AG09319 (cell line): ENCODE results near the gene HOTAIR.

ENCODE experiments used
- DNase-seq: peaks from one replicate; pipeline ENCODE4 v3.0.0-alpha.2; 2010; ENCODE audit warnings: low read depth; ENCODE audit errors: extremely low read depth
- TF ChIP-seq, protein P1 (sequence below): IDR thresholded peaks from 2 replicates; pipeline ENCODE4 v1.5.1; 2011; ENCODE audit warnings: low read depth, mild to moderate bottlenecking, inconsistent platforms, low read length, moderate library complexity

HOTAIR gene

DNA sequence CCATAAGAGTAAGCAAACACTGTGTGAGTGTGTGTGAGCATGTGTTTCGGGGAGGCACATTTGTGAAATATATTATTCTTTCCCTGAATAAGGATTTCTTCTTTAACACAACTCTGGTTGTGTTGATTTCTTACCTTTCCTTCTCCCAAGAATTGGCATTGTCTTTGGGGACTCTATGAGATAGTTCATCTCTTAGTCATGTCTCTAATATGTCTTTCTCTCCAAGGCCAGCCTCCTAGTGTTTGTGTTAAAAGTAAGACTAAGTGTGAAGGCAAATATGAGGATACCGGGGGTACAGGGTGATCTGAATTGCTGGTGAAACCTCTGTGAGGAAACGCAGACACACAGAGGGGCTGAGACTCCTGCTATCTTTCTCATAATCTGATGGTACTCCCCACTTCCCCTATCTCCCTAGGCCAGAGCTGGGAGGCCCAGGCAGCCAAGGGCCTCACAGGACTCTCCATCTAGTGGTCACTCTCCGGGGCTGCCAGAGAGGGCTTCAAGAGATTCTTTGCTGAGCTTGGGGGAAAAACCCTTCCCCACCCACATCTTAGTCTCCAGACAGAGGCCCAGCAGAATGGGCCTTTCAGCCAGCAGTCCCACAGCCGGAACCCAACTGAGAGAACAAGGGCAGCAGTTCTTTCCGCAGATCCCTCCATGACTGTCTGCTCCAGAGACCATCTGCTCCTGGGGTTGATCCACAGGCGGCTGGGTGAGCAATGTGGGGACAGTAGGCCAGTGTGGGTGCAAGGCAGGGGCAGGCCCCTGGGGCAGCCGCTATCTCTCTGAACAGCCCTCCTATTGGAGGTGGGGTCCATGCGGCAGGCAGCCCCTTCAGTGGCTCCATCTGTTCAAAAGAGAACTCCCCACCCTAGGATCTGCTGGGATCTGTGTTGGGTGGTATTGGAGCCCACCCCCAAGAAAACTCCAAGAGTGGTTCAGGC, 25.8 kb downstream of the HOTAIR start:
- TF ChIP-seq, protein P1, sequence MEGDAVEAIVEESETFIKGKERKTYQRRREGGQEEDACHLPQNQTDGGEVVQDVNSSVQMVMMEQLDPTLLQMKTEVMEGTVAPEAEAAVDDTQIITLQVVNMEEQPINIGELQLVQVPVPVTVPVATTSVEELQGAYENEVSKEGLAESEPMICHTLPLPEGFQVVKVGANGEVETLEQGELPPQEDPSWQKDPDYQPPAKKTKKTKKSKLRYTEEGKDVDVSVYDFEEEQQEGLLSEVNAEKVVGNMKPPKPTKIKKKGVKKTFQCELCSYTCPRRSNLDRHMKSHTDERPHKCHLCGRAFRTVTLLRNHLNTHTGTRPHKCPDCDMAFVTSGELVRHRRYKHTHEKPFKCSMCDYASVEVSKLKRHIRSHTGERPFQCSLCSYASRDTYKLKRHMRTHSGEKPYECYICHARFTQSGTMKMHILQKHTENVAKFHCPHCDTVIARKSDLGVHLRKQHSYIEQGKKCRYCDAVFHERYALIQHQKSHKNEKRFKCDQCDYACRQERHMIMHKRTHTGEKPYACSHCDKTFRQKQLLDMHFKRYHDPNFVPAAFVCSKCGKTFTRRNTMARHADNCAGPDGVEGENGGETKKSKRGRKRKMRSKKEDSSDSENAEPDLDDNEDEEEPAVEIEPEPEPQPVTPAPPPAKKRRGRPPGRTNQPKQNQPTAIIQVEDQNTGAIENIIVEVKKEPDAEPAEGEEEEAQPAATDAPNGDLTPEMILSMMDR: no peak
- DNase-seq: no peak

GRCh38 chr12:53947743-53948142, 27.0 kb downstream of the HOTAIR start:
- no peak for DNase-seq
- TF ChIP-seq, protein P1: no peak

GRCh38 chr12:53944907-53945847, 29.6 kb downstream of the HOTAIR start:
- TF ChIP-seq, protein P1: no peak
- no peak for DNase-seq

DNA sequence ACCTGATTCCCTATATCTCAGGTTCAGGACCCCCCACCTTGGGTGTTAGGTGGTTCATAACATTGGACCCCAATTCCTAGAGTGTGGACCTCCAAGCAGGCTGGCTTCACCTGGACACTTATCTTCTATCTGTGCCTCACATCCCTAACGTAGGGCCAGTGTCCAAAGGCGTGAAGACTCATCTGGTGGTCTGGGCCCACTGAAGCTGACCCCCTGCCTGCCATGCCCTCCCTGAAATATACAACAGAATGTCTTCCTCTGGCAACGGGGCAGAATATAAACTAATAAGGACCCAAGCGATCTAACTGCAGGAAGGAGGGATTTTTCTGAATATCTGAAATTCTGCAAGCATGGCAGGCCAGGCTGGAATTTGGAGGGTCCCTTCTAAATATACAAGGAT, 30.5 kb downstream of the HOTAIR start:
- TF ChIP-seq, protein P1: no peak
- DNase-seq: no peak

DNA sequence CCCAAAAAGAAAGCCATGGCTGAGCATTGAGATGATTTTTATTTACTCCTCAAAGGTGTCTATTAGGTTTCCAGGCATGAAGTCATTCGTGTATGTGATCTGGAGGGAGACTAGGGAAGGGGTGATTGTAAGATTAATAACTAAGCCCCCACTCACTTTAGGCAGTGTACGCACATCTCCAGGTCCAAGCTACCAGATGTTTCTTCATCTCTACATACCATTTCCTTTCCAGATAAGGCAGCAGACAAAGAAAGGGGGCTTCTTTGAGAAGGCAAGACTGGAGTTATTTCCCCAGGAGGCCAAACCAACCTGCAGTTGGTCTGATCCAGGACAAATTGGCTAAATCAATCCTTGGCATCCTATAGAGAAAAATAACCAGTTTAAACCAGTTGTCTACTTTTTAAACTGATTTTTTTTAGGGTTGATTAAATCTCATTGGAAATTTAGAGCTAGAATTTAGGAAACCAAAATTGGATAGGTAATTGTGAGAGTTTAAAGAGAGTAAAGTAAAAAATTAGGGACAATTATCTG, 32.2 kb downstream of the HOTAIR start:
- TF ChIP-seq, protein P1: no peak
- DNase-seq: no peak

DNA sequence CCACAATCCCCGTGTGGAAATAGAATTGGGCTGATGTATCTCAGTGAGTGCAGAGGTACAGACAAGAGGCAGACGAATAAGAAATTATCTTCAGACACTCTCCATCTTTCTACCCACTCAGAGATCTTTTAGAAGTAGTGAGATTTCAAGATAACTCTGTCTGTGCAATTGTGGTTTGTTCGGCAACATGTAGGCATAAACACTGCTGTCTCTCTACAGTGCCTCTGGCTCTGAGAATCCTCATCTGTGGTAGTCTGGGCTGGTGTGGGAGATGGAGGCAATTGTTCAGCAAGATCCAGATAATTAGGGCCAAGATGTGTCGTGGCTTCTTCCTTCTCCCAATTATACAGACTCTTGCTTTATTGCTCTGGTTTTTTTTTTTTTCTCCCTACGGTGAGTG, 33.0 kb downstream of the HOTAIR start:
- DNase-seq: no peak
- TF ChIP-seq, protein P1: no peak
